ENCODE data around the gene CDC23. TPM values are rescaled to one million over a fixed set of nuclear protein-coding genes. Genes with fewer than 3 reads are reported as not detected.
"Not testable (repeated sequence)": the region's sequence is repeated elsewhere in the genome, so short reads cannot be mapped to it uniquely, and the experiment has no call there.

Gene CDC23
- total RNA-seq: 10 to 100 TPM in 3 of 4 donors, 1 to 10 TPM in 1; 9.2 to 15.0 (median 13.5) TPM
- 10 to 100 TPM in 2 of 3 donors, 1 to 10 TPM in 1; 7.2 to 14.3 (median 13.4) TPM for polyA plus RNA-seq
- long read RNA-seq, donor 1, transcript CDC23-202 (16 exons, 3,155 nt): major isoform, 8 of 9 reads
- long read RNA-seq, donor 1, partial matches to known transcripts: 0 of 9 reads
- long read RNA-seq, donor 1, other reads (novel, unspliced or antisense): 0 of 9 reads
- long read RNA-seq, donor 2, transcript CDC23-202 (16 exons, 3,155 nt): major isoform, 21 of 34 reads
- long read RNA-seq, donor 2, transcript CDC23-201 (3 exons, 1,079 nt): minor isoform, 7 of 34 reads
- long read RNA-seq, donor 2, partial matches to known transcripts: 3 of 34 reads
- long read RNA-seq, donor 2, other reads (novel, unspliced or antisense): 3 of 34 reads

- WGBS, 3 donors: 1% methylated on average over 32 of the region's 32 CpGs
- peaks cover 14% of the 10 kb centered on the region for H3K4me1 ChIP-seq
- H3K4me3 ChIP-seq: peak within 1 kb of the TSS; percentile 86
- no peaks in the 10 kb centered on the region for H3K27me3 ChIP-seq (ENCODE audit: insufficient read depth in 3 of 3, low read length in 2 of 3)
- no peak for TF ChIP-seq CTCF (IDR thresholded peaks at IDR 0.05)
- intact Hi-C loops (cut with DNase I): no loop called here
- peak within 1 kb of the TSS; percentile 82 for H3K27ac ChIP-seq
- no peaks in the 10 kb centered on the region for H3K9me3 ChIP-seq
- H3K36me3 ChIP-seq (ENCODE audit: insufficient read depth in 1 of 2, low read depth in 1 of 2): peaks cover 0 to 29% of the 10 kb centered on the region in 2 donors
- ATAC-seq: peak; percentile 98 to 100 (median 99)
- peak; percentile 89 to 93 for DNase-seq
These were observed at the start of gene CDC23 for GRCh38 chr5:138213161-138214029. TSS of gene CDC23 (minus strand) at chr5:138213323. CDS start at chr5:138213312, 11 bp downstream.

- H3K27me3 ChIP-seq (ENCODE audit: insufficient read depth in 3 of 3, low read length in 2 of 3): no peaks in the 10 kb centered on the region
- H3K4me1 ChIP-seq: no peaks in the 10 kb centered on the region
- no peak for TF ChIP-seq CTCF (IDR thresholded peaks at IDR 0.05)
- ATAC-seq (no peak), DNase-seq (no peak)
- H3K27ac ChIP-seq: no peak overlapping the region
- no peaks in the 10 kb centered on the region for H3K9me3 ChIP-seq
- intact Hi-C loops (cut with DNase I): no loop called here
- WGBS, 3 donors: 71 to 76% (median 74%) methylated on average over 4 of the region's 4 CpGs
- H3K4me3 ChIP-seq: no peak overlapping the region
- H3K36me3 ChIP-seq (ENCODE audit: insufficient read depth in 1 of 2, low read depth in 1 of 2): no peaks in the 10 kb centered on the region
These were observed 45.7 kb upstream of the CDC23 start for GRCh38 chr5:138258704-138259292.

GRCh38 chr5:138257583-138257982, 44.5 kb upstream of the CDC23 start:
- H3K36me3 ChIP-seq (ENCODE audit: insufficient read depth in 1 of 2, low read depth in 1 of 2): no peaks in the 10 kb centered on the region
- H3K27ac ChIP-seq: no peak overlapping the region
- ATAC-seq (no peak), DNase-seq (no peak)
- no peaks in the 10 kb centered on the region for H3K4me1 ChIP-seq
- H3K4me3 ChIP-seq: no peak overlapping the region
- TF ChIP-seq CTCF (IDR thresholded peaks at IDR 0.05): no peak
- intact Hi-C loops (cut with DNase I): no loop called here
- no peaks in the 10 kb centered on the region for H3K27me3 ChIP-seq (ENCODE audit: insufficient read depth in 3 of 3, low read length in 2 of 3)
- no peaks in the 10 kb centered on the region for H3K9me3 ChIP-seq
- 48 to 65% (median 51%) methylated on average over 29 of the region's 29 CpGs for WGBS, 3 donors

- ATAC-seq (no peak), DNase-seq (no peak)
- H3K4me1 ChIP-seq: no peaks in the 10 kb centered on the region
- intact Hi-C loops (cut with DNase I): no loop called here
- no peaks in the 10 kb centered on the region for H3K36me3 ChIP-seq (ENCODE audit: insufficient read depth in 1 of 2, low read depth in 1 of 2)
- no peak for TF ChIP-seq CTCF (IDR thresholded peaks at IDR 0.05)
- no peaks in the 10 kb centered on the region for H3K9me3 ChIP-seq
- no peaks in the 10 kb centered on the region for H3K27me3 ChIP-seq (ENCODE audit: insufficient read depth in 3 of 3, low read length in 2 of 3)
- no peak overlapping the region for H3K27ac ChIP-seq
- H3K4me3 ChIP-seq: no peak overlapping the region
- 85 to 92% (median 90%) methylated on average over 3 of the region's 3 CpGs for WGBS, 3 donors
These were observed 39.8 kb upstream of the CDC23 start for GRCh38 chr5:138252944-138253343.

GRCh38 chr5:138247800-138248199, 34.7 kb upstream of the CDC23 start:
- intact Hi-C loops (cut with DNase I); DNase-seq; H3K9me3 ChIP-seq; H3K27ac ChIP-seq; ATAC-seq; H3K36me3 ChIP-seq (ENCODE audit: insufficient read depth in 1 of 2, low read depth in 1 of 2); H3K4me1 ChIP-seq; H3K4me3 ChIP-seq; H3K27me3 ChIP-seq (ENCODE audit: insufficient read depth in 3 of 3, low read length in 2 of 3): not testable (repeated sequence)
- 87 to 91% (median 89%) methylated on average over 2 of the region's 2 CpGs for WGBS, 3 donors

Data from psoas muscle (tissue), 8 donors.